Activated CD4-positive, alpha-beta T cell treated with anti-CD3 and anti-CD28 coated beads, Interleukin-2, amount 10 ng/mL, durations not matched to agents 7 days and 5 days (primary cell): ENCODE measurements around the gene PHAF1. TPM values are rescaled to one million over a fixed set of nuclear protein-coding genes. Genes with fewer than 3 reads are reported as not detected.

Experiments
- total RNA-seq, 2 experiments: library from RNA; stranded (reverse); gene quantifications; one replicate each; pipeline ENCODE4 v1.2.3, GENCODE V29; 2021

Gene PHAF1
- total RNA-seq, 2 experiments from 2014 or later = 15.2 to 19.0 TPM

Other genes with a start within 250 kb of the PHAF1 start
- 10 to 100 TPM; 20.8 to 21.4 TPM for gene PDP2, start 229.4 kb upstream of the PHAF1 start, total RNA-seq
- not detected for gene CDH16, start 191.1 kb upstream of the PHAF1 start, total RNA-seq
- gene RRAD, start 184.4 kb upstream of the PHAF1 start, total RNA-seq = under 1 TPM; 0.20 to 0.23 TPM
- gene CIAO2B, start 175.5 kb upstream of the PHAF1 start, total RNA-seq = 100 to 1,000 TPM in 1 of 2 experiments, 10 to 100 TPM in 1; 95.2 to 112 TPM
- gene CES2, start 174.4 kb upstream of the PHAF1 start, total RNA-seq = 10 to 100 TPM; 31.5 to 34.9 TPM
- 1 to 10 TPM; 5.9 to 6.4 TPM for gene CES3, start 148.7 kb upstream of the PHAF1 start, total RNA-seq
- 10 to 100 TPM; 28.9 to 30.5 TPM for gene CES4A, start 121.4 kb upstream of the PHAF1 start, total RNA-seq
- gene CBFB, start 80.8 kb upstream of the PHAF1 start, total RNA-seq = 100 to 1,000 TPM; 218 to 222 TPM
- 1 to 10 TPM; 7.1 to 7.2 TPM for gene B3GNT9, start 41.1 kb downstream of the PHAF1 start, total RNA-seq
- gene TRADD, start 50.0 kb downstream of the PHAF1 start, total RNA-seq = 10 to 100 TPM; 47.2 to 57.5 TPM
- gene FBXL8, start 50.0 kb downstream of the PHAF1 start, total RNA-seq = 10 to 100 TPM; 35.7 to 46.6 TPM
- gene HSF4, start 54.8 kb downstream of the PHAF1 start, total RNA-seq = 10 to 100 TPM; 49.6 to 58.1 TPM
- gene NOL3, start 60.6 kb downstream of the PHAF1 start, total RNA-seq = 10 to 100 TPM in 1 of 2 experiments, 1 to 10 TPM in 1; 8.9 to 13.3 TPM
- gene MATCAP1, start 74.0 kb downstream of the PHAF1 start, total RNA-seq = 10 to 100 TPM; 47.5 to 51.4 TPM
- not detected for gene EXOC3L1, start 80.2 kb downstream of the PHAF1 start, total RNA-seq
- 100 to 1,000 TPM; 114 to 120 TPM for gene E2F4, start 82.2 kb downstream of the PHAF1 start, total RNA-seq
- gene ELMO3, start 89.2 kb downstream of the PHAF1 start, total RNA-seq = 1 to 10 TPM; 6.2 to 6.3 TPM
- gene TMEM208, start 117.2 kb downstream of the PHAF1 start, total RNA-seq = 10 to 100 TPM; 25.8 to 40.8 TPM
- gene FHOD1, start 137.5 kb downstream of the PHAF1 start, total RNA-seq = 10 to 100 TPM; 59.2 to 62.0 TPM
- gene SLC9A5, start 139.0 kb downstream of the PHAF1 start, total RNA-seq = 1 to 10 TPM; 1.5 to 2.0 TPM
- 10 to 100 TPM; 15.7 TPM for gene PLEKHG4, start 169.6 kb downstream of the PHAF1 start, total RNA-seq
- gene KCTD19, start 216.8 kb downstream of the PHAF1 start, total RNA-seq = not detected
- gene LRRC36, start 216.9 kb downstream of the PHAF1 start, total RNA-seq = not detected